ENCODE data around the gene CCDC146. TPM values are rescaled to one million over a fixed set of nuclear protein-coding genes. Genes with fewer than 3 reads are reported as not detected.
"Not testable (repeated sequence)": the region's sequence is repeated elsewhere in the genome, so short reads cannot be mapped to it uniquely, and the experiment has no call there.

CCDC146 gene
- total RNA-seq, 1 experiment from 2014 or later, result 0.42 TPM

DNA sequence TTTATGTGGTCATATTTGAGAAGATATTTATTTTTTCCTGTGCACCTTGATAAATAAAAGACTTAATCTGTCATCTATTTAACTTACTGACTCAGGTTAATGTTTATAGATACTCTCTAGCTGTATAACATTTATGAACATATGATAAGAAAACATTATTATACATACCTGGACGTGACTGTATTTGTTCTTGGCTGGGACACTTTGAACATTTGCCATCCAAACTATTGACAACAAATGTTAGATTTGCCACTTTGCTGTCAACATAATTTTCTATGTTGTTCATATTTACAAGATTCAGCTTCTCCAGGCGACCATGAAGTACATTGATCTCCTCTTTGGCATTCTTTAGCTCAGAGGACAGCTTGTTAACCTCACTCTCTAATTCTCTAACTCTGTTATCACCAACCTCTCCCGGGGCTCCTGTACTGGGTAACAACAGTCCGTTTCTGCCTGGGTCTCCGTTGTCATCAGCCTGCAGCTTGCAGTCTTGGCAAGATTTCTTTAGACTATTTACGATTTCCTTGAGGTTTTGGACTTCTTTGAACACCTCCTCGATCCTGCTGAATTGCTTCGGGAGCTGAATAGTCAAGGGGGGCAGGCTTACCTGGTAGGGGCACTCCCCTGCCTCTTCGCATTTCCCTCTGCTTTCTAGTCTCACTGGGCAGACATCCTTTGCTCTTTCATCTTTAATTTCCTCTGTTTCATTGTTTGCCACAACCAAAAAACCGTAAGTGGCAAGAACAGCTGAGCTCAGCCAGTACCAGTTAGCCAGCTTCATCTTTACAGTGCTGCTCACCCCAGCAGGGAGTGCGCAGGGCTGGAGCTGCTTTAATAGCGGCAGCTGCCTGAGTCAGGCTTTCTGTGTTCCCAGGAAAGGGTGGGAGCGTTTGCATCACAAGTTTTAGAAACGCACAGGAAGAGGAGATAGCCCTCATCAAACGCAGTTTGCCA lies 76.9 kb downstream of the CCDC146 start, which contains the start of gene FGL2:
Gene FGL2, minus strand, starts transcription at position 807 of the 954 bp plus-strand sequence. Its CDS starts 26 bp downstream, at position 781.
- DNase-seq (ENCODE audit: low read depth), result peak; percentile 13

DNA sequence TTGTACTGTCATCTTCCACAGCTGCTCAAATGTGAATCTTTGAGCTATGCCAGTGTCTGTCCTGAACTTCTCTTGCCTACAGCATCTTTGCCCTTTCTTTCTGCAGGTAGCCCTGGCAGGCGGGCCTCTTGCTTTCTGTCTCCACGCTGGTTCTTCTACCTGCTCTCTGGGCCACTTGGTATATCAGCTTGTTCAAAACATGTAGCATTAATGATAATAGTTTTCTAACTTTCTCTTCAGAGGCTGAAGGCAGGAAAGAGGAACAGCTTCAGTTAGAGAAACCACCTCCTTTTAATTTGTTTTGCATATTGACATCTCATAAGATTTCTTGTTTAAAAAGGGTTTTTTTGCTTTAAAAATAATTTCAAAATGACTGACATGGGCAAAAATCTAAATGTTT lies 78.1 kb downstream of the CCDC146 start:
- no peak for DNase-seq (ENCODE audit: low read depth)

DNA sequence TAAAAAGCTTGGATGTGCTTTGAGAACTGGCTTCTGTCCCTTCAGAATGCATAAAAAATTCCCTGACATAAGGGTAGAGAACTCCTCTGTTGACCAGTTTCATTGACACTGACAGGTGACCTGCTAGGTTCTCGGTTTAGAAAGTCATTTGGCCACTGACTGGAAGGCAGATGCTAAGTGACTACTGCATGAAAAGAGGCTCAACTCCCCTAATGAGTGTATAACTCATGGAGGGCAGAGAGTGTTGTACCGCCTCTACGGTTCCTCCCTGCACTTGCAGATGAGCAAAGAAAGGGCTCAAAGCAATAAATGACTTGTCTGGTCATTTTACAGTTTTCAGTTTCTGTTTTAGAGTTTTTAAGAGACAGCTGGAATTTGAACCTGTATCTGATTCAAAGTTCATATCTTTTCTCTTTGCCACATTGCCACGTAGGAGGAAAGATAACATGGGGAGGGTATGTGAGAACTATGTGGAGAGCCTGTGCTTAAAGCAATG lies 80.1 kb downstream of the CCDC146 start:
- DNase-seq (ENCODE audit: low read depth), result no peak

DNA sequence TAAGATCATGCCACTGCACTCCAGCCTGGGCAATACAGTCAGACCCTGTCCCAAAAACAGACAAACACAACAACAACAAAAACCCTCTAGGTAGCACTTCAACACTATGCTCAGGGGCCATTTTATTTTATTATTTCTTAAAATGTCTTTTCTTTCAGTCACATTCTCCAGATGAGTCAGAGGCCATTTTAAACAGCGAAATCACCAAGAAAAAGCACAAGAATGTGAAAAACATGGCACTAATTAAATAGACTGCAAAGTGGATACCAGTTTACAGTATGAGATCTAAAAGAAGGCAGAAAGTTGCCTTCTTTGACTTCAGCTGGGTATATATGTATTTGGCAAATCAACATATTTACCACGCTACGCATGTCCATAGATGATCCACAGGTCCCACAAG lies 83.3 kb downstream of the CCDC146 start:
- no peak for DNase-seq (ENCODE audit: low read depth)

DNA sequence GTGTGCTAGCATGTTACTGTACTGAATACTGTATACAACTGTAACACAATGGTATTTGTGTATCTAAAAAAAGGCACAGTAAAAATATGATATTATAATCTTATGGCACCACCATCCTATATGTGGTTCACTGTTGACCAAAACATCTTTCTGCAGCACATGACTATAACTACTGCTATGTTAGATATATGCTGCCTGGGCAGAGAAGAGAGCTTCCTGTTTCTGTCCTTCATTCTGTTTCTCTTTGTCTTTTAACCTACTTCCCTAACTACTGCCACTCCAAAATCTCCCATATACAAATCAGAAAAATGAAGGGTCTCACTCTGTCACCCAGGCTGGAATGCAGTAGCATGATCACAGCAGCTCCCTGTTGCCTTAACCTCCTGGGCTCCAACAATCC lies 86.0 kb downstream of the CCDC146 start:
- no peak for DNase-seq (ENCODE audit: low read depth)

DNA sequence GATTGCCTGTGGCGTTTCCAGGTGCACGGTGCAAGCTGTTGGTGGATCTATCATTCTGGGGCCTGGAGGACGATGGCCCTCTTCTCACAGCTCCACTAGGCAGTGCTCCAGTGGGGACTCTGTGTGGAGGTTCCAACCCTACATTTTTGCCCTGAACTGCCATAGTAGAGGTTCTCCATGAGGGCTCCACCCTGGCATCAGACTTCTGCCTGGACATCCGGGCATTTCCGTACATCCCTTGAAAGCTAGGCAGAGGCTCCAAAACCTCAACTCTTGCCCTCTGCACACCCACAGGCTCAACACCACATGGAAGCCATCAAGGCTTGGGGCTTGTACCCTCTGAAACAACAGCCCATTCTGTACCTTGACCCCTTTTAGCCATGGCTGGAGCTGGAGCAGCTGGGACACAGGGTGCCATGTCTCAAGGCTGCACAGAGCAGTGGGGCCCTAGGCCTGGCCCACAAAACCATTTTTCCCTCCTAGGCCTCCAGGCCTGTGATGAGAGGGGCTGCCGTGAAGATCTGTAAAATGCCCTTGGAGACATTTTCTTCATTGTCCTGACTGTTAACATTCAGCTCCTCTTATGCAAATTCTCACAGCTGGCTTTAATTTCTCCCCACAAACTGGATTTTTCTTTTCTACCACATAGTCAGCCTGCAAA lies 87.2 kb downstream of the CCDC146 start:
- no peak for DNase-seq (ENCODE audit: low read depth)

DNA sequence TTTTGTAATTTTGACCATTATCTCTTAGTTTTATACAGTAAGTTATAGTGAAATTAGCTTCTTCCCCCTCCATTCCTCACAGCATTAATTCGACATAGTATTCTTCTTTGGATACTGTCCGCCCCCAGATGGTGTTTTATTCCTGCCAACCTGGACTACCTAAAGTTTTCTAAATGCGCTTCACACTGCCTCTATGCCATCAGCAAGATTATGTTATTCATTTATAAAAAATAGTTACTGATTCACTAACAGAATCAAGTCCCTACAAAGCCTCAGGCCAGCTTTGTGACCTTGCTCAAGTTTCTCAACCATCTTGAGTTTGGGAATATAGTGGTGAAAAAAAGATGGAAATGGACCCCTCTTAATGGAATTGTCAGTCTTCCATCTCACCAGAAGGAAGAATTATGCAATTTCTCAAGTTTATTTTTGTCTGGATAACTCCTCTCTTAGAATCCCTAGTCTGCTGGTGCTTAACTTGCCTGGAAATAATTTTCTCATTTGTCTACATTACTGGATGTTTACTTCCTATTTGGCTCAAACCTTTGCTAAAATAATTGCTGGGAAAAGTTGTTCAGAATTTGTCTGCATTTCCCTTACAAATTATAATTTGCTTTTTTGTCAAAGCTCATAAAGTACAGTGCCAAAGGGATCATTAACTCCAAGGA lies 93.9 kb downstream of the CCDC146 start:
- no peak for DNase-seq (ENCODE audit: low read depth)

DNA sequence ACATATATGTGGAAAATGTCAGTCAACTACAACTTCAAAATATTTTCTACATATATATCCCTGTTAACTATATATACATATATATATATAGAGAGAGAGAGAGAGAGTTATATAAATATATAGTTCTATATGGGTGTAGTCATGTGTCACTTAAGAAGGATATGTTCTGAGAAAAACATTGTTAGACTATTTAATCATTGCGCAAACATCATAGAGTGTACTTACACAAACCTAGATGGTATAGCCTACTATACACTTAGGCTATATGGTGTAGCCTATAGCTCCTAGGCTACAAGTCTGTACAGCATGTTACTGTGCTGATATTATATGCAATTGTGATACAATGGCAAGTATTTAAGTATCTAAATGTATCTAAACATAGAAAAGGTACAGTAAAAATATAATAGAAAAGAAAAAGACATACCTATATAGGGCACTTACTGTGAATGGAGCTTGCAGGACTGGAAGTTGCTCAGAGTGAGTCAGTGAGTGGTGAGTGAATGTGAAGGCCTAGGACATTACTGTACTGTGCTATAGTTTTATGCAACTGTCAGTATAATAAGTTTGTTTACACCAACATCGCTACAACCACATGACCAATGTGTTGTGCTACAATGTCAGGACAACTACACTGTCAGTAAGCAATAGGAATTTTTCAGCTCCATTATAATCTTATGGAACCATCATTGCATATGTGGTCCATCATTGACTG lies 95.2 kb downstream of the CCDC146 start:
- peak; percentile 23 for DNase-seq (ENCODE audit: low read depth)

DNA sequence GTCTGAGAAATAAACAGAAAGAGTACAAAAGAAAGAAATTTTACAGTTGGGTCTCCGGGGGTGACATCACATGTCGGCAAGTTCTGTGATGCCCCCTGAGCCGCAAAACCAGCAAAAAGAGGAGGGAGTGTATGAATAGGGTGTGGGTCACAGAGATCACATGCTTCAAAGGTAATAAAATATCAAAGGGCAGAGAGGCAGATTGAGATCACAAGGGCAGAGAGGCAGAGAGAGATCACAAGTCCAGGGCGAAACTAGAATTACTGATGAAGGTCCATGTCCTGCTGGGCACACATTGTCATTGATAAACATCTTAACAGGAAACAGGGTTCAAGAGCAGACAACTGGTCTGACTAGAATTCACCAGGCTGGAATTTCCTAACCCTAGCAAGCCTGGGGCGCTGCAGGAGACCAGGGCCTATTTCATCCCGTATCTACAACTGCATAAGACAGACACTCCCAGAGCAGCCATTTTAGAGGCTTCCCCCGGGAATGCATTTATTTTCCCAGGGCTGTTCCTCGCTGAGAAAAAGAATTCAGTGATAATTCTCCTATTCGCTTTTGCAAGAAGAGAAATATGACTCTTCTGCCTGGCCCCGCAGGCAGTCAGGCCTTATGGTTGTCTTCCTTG lies 97.4 kb downstream of the CCDC146 start:
- DNase-seq (ENCODE audit: low read depth), result not testable (repeated sequence)

DNA sequence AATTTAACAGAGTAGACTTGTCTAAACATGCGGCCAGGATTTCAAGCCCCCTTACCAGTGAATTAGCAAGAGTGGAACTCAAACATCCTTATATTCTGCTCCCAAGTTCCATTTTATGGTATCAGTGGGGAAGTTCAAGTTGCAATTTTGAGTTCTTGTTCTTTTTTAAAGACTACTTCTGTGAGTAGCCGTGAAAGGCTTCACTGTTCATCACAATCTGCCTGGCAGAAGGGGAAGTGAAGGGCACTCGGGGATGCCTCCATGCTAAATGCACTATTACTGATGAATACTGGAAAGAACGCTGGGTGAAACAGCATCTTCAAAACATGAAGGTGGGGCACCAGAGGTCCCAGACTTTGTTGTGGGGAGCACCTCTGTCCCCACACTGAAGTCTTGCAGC lies 99.7 kb downstream of the CCDC146 start:
- no peak for DNase-seq (ENCODE audit: low read depth)

DNA sequence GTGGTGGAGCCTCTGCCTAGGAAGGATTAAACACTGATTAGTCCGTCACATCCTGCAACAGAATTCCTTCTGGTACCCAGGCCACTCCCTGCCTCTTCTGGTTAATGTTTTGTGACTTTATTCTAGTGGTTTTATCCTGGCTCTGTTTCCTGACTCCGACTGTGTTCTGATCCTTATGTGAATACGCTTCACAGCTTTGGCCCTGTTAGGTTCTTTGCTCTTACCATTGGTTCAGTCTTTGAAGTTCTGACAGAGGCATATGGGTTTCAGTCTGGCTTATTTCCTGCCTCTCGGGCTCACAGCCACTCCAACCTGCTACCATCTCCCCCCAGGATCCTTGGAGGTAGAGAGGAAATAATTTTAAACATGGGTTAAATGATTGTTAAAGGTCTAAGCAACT lies 100.4 kb downstream of the CCDC146 start:
- DNase-seq (ENCODE audit: low read depth), result no peak

DNA sequence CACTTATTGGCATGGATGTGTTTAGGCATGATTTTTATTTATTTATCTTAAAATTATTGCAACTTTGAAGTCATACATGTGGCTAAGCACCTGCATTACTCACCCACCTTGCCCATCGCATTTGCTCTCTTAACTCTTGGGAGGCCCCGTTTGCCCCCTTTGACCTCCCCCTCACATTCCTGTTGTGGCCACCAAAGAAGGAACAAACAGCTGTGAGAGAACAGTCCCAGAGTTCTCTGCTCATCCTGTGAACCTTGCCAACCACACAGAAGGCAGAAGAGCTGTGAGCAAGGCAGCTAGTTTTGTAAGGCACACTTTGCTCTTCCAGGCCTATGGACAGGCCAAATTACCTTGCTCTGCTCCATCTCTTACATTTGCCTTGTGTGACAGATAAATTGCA lies 100.8 kb downstream of the CCDC146 start:
- no peak for DNase-seq (ENCODE audit: low read depth)

DNA sequence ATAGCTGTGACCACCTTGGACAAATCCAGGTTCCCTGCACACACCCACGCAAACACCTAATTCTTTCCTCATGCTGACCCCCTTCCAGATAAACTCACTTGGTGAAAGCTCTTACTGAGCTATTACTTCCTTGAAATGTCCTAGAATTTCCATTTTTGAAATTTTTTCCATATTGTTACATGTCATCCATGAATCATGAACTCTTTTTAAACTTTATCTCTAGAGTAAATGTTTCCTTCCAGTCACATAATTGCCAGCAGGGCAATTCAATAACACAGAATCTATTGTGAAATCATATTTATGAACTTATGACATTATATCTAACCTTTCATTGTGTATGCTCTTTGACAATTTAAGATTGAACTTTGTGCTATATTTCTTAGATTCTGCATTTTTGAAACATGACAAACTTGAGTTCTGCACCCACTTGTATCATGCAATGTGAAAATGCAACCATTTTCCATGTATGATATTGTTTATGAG lies 104.0 kb downstream of the CCDC146 start:
- DNase-seq (ENCODE audit: low read depth), result no peak

DNA sequence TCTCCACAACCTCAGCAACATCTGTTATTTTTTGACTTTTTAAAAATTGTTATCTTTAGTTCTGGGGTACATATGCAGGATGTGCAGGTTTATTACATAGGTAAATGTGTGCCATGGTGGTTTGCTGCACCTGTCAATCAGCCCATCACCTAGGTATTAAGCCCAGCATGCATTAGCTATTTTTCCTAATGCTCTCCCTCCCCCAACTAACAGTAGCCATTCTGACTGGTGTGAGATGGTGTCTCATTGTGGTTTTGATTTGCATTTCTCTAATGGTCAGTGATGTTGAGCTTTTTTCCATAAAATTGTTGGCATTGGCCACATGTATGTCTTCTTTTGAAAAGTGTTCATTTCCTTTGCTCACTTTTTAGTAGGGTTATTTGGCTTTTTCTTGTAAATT lies 106.4 kb downstream of the CCDC146 start:
- not testable (repeated sequence) for DNase-seq (ENCODE audit: low read depth)

DNA sequence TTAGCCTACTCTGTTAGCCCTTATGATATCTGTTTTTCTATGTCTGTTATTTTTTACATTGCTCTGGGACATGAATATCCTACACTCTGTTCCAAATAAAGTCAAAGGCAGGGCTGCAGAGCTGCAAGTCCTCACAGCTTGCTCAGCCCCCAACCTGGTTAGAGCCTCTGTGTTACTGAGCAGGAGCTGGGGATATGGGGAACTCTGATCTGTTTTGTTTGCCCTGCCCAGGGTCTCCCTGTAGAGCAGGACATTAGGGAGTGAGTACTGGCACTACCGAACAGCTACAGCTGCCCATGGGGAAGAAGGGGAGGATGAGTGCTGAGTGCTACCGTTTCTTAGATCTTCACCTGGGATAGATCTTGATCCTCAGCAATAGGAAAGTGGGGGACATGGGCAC lies 110.1 kb downstream of the CCDC146 start:
- DNase-seq (ENCODE audit: low read depth), result no peak

DNA sequence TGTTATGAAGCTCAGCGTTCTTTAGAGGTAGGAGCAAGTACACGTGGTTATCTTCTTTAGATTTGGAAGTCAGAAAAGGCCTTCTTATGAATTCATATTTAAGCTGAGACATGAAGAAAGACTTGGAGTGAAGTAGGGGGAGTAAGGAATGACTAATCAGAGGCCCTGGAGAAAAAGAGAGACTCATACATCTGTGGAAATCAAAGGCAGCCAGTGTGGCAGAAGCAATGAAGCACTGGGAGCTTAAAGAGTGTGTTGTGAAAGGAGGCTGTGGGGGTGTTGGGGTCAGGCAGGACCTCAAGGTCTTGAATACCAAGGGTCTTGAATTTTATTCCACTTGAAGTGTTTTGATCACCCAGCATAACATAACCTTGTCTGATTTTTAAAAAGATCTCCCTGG lies 112.9 kb downstream of the CCDC146 start:
- DNase-seq (ENCODE audit: low read depth), result peak; percentile 23

DNA sequence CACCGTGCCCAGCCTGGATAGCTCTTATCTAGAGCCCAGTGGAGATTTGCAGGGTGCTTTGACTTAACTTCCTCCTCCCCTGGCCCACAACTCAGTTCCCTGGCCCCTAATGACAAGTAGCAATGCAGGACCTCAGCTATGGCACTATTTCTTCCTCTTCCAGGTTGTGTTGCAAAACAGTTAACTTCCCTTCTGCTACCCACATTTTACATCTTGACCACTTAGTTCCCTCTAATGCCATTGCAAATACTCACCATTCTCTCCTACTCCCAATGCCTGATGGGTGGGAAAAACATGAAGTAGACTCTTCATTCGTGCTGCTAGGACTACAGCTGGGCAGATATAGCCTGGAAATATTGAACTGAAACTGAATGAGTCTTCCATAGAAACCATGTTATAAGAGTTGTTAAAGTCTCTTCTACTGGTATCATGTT lies 116.3 kb downstream of the CCDC146 start:
- no peak for DNase-seq (ENCODE audit: low read depth)

DNA sequence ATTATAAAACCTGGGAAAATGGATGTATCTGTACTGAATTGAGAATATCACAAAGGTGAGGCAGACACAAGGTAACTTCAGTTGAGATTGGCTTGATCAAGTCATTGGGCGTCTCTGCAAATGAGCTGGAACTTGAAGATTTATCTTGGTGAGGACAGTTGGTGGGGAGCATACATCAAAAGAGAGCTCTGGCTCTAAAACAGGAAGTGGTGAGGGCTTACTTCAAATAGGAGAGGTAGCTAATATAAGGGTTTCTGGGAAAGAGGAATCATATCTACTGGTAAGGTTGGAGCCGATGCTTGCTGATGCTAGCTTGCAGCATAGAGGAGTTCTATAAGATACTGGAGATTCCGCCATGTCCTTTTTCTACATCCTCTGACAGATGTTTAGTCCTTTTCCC lies 117.1 kb downstream of the CCDC146 start:
- no peak for DNase-seq (ENCODE audit: low read depth)

DNA sequence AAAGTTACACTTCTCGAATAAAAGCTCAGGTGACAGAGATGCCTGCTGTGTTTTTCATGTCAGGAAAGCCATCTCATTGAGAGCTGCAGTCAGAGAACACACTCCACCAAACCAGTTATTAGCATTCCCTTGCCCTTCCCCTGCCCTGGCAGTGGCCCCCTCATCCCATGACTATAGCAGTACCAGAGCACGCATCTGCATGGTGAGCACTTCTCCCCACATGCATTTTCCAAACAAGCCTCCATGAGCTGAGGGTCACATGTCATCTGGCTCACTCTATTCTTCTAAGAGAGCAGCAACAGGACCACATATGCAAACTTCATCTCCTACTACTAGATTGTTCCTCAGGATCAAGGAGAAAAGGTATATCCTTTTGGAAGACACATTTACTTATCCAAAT lies 119.7 kb downstream of the CCDC146 start:
- no peak for DNase-seq (ENCODE audit: low read depth)

DNA sequence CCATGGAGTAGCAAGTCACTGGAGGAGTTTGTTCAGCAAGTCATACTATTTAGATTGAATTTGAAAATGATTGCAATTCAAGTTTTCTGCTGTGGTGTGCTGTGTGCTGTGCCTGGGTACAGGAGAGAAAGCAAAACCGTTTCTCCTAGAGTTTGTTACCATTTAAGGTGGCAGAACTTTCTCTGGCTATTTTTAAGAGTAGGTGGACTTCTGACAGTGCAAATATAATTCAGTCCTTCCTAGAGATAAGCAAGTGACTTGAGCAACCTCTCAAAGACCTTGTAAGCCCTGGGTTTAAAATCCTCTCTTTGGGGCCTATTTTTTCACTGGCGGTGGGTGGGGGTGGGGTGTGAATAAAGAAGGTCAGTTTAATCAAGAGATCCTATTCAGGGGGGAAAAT lies 120.1 kb downstream of the CCDC146 start:
- no peak for DNase-seq (ENCODE audit: low read depth)
